H4 (cell line): ENCODE results near the gene TAC3. TPM values are rescaled to one million over a fixed set of nuclear protein-coding genes. Genes with fewer than 3 reads are reported as not detected.
"Not testable (repeated sequence)": the region's sequence is repeated elsewhere in the genome, so short reads cannot be mapped to it uniquely, and the experiment has no call there.

ENCODE experiments used
- DNase-seq: peaks from one replicate; pipeline ENCODE4 v3.0.0-alpha.2; 2015; ENCODE audit warnings: low spot score
- total RNA-seq: library from RNA; depleted of rRNA; stranded (reverse); fragments of >200 nt; shearing (Covaris generic); gene quantifications from 2 replicates; pipeline ENCODE4 v1.2.3, GENCODE V29; 2014; rRNA removed

The TAC3 gene
- total RNA-seq, 1 experiment from 2014 or later, result not detected

DNA sequence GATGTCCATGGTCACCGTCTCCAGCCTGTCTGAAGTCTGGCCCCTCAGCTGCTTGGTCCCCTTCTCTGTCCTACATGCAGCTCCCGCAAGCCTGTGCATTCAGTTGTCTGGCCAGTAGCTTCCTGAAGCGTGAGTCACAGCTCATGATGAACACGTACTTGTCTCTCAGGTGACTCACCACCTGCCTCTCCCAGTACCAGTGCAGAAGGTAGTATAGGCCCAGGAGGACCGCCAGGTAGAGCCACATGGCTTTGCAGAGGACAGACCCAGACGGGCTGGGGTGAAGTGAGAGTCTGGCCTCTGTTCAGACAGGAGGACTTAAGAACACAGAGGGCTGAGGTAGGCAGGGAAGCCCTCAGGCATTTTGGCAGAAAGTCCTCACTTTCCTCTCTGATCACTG, 30.6 kb downstream of the TAC3 start:
- not testable (repeated sequence) for DNase-seq

DNA sequence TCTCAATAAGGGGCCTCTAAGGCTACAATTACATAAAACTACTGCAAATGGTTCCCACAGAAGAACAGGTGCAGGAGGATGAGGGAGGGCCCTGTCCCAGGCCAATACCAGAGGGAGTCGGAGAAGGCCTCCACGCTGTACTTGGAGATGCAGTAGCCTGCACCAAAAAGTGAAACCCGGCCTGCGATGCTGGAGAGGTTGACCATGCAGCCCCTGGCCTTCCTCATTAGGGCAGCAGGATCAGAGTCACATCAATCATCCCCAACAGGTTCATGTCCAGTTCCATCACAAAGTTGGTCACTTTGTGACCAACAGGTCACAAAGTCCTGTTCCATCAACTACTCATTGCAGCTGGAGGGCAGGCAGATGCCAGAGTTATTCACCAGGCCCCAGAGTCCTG, 32.9 kb downstream of the TAC3 start:
- DNase-seq, result no peak

DNA sequence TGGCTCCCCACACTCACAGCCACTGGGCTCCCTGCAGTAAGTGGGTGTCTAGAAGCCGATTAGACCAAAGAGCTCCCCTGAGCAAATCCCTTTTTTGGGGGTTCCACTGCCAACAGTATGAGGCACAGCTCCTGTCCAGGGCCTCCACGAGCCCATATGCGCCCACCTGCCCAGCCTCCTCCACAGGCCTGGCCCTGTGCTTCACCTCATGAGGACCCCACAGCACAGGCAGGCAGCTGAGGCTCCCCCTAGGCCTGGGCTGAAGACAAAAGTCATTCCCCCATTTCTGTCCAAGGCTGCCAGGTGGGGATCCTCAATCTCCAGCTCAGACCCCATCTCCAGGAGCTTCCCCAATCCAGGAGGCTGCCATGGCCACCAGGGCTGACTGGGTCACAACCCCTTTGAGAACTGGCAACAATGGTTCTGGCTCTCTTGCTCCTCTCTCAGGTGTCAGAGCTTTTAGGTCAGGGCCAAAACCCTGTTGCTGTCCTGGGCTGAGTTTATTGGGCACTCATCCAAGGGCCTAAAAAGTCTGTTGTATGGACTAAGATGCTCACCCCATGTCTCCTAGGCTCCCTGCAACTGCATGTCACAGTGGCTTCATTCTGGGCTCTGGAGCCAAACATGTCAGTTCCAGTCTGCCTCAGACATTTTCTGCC, 33.6 kb downstream of the TAC3 start:
- not testable (repeated sequence) for DNase-seq

DNA sequence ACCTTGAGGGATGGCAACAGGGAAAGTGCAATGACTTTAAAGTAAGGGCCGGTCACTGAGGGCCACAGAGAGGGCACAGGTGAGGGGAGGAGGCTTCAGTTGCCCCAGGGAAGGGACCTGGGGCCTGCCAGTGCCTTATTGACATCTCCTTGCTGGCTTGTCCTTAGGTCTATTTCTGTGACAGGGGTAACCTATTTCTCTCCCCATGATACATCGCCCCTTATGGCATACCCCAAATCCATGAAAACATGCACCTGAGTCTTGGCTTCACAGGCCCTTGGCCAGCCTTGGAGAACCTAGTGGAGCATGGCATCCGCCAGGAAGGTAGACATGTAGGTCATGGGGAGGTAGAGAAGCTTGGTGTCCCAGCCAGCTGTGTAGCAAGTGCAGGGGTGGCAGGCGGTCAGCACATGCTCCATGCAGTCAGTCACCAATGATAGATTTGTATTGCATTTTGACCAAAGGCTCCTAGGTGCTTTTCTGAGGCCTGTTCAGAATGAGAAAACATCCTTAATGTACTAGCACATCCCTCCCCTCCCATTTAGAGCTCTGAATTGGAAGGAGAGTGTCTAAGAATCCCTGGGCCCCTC, 35.3 kb downstream of the TAC3 start:
- DNase-seq, result no peak

DNA sequence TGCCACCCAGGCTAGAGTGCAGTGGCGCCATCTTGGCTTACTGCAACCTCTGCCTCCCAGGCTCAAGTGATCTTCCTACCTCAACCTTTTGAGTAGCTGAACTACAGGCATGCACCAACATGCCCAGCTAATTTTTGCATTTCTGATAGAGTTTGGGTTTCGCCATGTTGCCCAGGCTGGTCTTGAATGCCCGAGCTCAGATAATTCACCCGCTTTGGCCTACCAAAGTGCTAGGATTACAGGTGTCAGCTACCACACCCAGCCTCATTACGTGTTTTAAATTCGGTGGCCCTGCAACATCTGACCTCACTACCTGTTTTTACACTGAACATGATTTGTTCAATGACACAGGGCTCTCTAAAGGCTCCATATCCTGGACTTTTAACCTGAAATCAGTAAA, 36.1 kb downstream of the TAC3 start:
- no peak for DNase-seq

DNA sequence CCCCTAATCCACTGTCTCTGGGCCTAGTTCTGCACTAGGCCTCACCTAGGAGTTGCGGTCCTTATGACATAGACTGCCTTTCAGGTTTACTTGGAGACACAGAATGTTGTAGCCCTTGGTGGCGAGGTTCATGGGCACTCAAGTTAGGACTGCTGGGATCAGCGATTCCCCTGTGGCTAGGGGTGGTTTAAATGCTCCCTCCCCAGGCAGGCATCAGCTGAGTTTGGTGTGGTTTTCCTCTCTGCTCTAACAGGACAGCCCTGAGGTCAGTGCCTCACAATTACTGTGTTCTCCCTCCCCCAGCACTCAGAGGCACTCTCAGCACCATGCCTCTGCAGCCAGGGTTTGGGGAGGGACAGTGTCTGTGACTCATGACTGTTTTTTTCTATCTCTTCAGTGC, 36.7 kb downstream of the TAC3 start:
- DNase-seq, result no peak

DNA sequence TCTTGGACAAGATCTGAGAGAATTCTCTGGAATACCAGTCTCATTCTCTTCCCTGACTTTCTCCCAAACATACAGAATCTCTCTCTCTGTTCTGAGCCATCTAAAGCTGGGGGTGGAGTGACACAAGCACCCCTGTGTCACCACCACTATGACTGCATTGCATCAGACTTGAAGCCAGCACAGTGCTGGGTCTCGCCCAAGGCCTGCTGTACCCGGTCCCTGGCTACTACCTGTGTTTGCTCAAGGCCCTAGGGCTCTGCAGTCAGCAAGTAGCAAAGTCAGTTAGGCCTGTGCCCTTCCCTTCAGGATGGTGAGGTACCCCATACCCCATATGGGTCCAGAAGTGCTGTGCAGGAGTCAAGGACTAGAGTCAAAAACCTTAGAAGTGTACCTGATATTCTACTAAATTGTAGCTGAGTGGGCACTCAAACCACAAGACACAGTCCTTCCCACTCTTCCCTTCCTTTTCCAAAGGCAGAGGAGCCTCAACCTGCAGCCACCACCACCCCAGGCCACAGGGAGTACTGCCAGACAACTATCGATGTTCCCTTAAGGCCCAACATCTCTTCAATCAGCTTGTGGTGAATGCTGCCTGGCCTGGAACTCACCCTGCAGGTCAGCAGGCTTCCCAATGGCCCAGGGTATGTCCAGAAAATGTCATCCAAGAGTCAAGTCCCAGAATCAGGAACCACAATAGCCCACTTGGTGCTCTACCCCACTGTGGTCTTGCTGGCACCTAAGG, 37.8 kb downstream of the TAC3 start:
- no peak for DNase-seq

DNA sequence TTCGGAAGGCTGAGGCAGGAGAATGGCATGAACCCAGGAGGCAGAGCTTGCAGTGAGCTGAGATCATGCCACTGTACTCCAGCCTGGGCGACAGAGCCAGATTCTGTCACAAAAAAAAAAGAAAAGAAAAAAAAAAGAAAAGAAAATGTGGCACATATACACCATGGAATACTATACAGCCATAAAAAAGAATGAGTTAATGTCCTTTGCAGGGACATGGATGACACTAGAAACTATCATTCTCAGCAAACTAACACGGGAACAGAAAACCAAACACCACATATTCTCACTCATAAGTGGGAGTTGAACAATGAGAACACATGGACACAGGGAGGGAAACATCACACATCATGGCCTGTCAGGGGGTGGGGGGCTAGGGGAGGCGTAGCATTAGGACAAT, 39.0 kb downstream of the TAC3 start:
- not testable (repeated sequence) for DNase-seq

DNA sequence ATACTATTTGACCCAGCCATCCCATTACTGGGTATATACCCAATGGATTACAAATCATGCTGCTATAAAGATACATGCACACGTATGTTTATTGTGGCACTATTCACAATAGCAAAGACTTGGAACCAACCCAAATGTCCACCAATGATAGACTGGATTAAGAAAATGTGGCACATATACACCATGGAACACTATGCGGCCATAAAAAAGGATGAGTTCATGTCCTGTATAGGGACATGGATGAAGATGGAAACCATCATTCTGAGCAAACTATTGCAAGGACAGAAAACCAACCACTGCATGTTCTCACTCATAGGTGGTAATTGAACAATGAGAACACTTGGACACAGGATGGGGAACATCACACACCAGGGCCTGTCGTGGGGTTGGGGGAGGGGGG, 42.1 kb downstream of the TAC3 start:
- not testable (repeated sequence) for DNase-seq

DNA sequence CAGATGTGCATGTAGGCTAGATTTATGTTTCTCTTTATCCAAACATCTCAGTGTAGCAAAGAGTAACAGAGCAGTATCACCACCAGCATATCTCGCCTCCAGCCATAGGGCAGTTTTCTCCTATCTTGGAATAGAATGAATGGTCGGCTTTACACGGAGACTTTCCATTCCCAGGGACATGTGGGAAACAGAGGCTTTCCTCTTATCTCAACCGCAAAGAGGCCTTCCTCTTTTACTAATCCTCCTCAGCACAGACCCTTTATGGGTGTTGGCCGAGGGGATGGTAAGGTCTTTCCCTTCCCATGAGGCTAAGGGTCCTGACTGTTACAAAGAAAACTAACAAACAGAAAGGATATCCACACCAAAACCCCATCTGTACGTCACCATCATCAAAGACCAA, 47.4 kb downstream of the TAC3 start:
- not testable (repeated sequence) for DNase-seq

DNA sequence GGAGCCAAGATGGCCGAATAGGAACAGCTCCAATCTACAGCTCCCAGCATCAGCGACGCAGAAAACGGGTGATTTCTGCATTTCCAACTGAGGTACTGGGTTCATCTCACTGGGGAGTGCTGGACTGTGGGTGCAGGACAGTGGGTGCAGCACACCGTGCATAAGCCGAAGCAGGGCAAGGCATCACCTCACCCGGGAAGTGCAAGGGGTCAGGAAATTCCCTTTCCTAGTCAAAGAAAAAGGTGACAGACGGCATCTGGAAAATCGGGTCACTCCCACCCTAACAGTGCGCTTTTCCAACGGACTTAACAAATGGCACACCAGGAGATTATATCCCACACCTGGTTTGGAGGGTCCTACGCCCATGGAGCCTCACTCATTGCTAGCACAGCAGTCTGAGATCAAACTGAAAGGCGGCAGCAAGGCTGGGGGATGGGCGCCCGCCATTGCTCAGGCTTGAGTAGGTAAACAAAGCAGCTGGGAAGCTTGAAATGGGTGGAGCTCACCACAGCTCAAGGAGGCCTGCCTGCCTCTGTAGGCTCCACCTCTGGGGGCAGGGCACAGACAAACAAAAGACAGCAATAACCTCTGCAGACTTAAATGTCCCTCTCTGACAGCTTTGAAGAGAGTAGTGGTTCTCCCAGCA, 50.2 kb downstream of the TAC3 start:
- DNase-seq, result not testable (repeated sequence)

DNA sequence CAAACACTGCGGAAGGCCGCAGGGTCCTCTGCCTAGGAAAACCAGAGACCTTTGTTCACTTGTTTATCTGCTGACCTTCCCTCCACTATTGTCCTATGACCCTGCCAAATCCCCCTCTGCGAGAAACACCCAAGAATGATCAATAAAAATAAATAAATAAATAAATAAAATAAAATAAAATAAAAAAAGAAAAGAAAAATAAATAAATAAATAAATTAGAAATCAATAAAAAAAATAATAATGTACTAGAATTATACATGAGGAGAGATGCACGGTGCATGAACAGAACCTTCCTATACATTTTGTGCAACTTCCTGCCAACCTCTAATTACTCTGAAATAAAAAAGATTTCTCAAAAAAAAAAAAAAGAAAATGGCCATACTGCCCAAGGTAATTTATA, 51.2 kb downstream of the TAC3 start:
- not testable (repeated sequence) for DNase-seq

DNA sequence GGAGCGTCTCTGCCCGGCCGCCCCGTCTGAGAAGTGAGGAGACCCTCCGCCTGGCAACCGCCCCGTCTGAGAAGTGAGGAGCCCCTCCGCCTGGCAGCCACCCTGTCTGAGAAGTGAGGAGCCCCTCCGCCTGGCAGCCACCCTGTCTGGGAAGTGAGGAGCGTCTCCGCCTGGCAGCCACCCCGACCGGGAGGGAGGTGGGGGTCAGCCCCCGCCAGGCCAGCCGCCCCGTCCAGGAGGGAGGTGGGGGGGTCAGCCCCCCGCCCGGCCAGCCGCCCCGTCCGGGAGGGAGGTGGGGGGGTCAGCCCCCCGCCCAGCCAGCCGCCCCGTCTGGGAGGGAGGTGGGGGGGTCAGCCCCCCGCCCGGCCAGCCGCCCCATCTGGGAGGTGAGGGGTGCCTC, 52.8 kb downstream of the TAC3 start:
- DNase-seq, result not testable (repeated sequence)

DNA sequence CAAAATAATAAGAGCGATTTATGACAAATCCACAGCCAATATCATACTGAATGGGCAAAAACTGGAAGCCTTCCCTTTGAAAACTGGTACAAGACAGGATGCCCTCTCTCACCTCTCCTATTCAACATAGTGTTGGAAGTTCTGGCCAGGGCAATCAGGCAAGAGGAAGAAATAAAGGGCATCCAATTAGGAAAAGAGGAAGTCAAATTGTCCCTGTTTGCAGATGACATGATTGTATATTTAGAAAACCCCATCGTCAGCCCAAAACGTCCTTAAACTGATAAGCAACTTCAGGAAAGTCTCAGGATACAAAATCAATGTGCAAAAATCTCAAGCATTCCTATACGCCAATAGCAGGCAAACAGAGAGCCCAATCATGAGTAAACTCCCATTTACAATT, 54.1 kb downstream of the TAC3 start:
- not testable (repeated sequence) for DNase-seq

Other genes with a start within 250 kb of the TAC3 start
- gene SDR9C7, start 82.1 kb downstream of the TAC3 start, total RNA-seq, result 0.14 TPM in 1 of 2 replicates, not detected in the other
- 0.25 TPM in 1 of 2 replicates, not detected in the other for gene RDH16, start 58.9 kb downstream of the TAC3 start, total RNA-seq
- gene ZBTB39, start 10.0 kb downstream of the TAC3 start, total RNA-seq, result 3.4 and 3.8 TPM in 2 replicates
- gene MYO1A, start 33.6 kb upstream of the TAC3 start, total RNA-seq, result not detected in 2 replicates
- gene NEMP1, start 62.3 kb upstream of the TAC3 start, total RNA-seq, result 10.5 and 18.0 TPM in 2 replicates
- 16.5 and 20.2 TPM in 2 replicates for gene NAB2, start 72.6 kb upstream of the TAC3 start, total RNA-seq
- gene STAT6, start 94.8 kb upstream of the TAC3 start, total RNA-seq, result 9.3 and 17.9 TPM in 2 replicates
- gene LRP1, start 112.0 kb upstream of the TAC3 start, total RNA-seq, result 5.8 and 6.5 TPM in 2 replicates
- gene LRP1-AS, start 131.1 kb upstream of the TAC3 start, total RNA-seq, result not detected in 2 replicates
- gene NXPH4, start 200.3 kb upstream of the TAC3 start, total RNA-seq, result 5.6 and 10.7 TPM in 2 replicates
- 250 and 269 TPM in 2 replicates for gene SHMT2, start 213.2 kb upstream of the TAC3 start, total RNA-seq
- gene STAC3, start 234.7 kb upstream of the TAC3 start, total RNA-seq, result not detected in 2 replicates